HG03103 (cell line): ENCODE measurements around the gene C1orf226.

Experiments used
- ATAC-seq: cut with Tn5 transposase; IDR thresholded peaks from one replicate; pipeline ENCODE4 v1.9.1; 2021; ENCODE audit warnings: low read depth; ENCODE audit not compliant: unreplicated experiment

The C1orf226 gene

DNA sequence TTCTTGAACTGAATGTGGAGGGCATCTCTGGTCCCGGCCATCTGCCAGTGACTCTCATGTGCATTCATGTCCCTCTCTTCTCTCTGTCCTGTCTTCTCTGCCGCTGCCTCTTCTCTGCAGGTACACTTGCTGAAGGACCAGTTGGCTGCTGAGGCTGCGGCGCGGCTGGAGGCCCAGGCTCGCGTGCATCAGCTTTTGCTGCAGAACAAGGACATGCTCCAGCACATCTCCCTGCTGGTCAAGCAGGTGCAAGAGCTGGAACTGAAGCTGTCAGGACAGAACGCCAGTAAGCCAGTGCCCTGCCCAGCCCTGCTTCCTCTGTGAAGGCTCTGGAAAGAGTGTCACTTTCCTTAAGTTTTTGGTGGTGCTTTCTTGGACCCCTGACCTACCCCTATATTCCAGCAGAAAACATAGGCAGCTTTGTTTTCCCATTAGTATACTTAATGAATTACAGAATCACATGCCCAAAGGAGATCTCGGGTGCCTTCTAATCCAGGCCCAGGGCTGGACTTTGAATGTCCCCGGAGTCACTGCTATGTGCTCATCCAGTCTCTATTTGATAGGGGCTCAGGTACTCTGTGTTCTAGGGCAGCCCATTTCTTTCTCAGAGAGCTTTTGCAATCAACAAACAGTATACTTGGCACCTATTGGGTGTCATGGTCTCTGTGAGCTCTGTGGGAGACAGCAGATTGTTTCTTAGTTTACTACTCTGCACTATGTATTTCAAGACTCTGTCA is 16.1 kb upstream of the C1orf226 start:
- ATAC-seq: no peak

DNA sequence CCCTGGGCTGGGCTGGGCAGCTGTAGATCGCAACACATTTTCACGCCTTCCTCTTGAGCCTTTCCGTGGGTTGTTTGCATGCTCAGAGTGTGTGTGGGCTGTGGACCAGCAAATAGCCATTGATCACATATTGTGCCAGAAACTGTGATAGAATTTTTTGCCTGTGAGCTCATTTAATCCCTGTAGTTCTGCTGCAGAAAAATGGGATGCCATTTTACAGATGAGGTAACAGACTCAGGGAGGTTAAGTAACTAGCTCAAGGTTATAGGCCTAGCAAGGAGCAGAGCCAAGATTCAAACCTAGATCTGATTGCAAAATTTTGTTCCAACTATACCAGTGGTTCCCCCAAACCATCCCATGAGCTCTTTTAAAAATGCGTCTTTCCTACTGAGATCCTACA is 15.4 kb upstream of the C1orf226 start:
- no peak for ATAC-seq

DNA sequence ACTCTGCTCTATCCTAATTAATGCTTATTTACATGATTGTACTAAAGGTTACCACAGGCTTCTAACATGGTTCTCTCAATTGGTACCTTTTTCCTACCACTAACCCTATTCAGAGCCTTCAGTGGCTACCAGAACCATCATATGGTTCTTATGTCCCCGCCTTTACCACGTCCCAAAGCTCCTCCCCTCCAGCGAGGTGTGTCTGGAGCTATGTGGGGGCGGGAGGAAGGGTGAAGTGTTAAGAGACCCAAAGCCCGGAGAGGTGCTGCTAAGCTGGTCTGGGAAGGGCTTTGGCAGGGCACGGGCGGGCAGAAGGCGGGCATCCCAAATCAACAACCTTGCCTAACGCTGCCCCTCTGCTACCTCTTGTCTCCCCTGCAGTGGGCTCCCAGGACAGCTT is 14.9 kb upstream of the C1orf226 start:
- no peak for ATAC-seq

DNA sequence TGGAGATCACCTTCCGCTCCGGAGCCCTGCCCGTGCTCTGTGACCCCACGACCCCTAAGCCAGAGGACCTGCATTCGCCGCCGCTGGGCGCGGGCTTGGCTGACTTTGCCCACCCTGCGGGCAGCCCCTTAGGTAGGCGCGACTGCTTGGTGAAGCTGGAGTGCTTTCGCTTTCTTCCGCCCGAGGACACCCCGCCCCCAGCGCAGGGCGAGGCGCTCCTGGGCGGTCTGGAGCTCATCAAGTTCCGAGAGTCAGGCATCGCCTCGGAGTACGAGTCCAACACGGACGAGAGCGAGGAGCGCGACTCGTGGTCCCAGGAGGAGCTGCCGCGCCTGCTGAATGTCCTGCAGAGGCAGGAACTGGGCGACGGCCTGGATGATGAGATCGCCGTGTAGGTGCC is 14.5 kb upstream of the C1orf226 start:
- no peak for ATAC-seq

DNA sequence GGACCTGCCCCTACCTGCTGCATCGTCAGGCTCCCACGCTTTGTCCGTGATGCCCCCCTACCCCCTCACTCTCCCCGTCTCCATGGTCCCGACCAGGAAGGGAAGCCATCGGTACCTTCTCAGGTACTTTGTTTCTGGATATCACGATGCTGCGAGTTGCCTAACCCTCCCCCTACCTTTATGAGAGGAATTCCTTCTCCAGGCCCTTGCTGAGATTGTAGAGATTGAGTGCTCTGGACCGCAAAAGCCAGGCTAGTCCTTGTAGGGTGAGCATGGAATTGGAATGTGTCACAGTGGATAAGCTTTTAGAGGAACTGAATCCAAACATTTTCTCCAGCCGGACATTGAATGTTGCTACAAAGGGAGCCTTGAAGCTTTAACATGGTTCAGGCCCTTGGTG is 13.8 kb upstream of the C1orf226 start:
- no peak for ATAC-seq

DNA sequence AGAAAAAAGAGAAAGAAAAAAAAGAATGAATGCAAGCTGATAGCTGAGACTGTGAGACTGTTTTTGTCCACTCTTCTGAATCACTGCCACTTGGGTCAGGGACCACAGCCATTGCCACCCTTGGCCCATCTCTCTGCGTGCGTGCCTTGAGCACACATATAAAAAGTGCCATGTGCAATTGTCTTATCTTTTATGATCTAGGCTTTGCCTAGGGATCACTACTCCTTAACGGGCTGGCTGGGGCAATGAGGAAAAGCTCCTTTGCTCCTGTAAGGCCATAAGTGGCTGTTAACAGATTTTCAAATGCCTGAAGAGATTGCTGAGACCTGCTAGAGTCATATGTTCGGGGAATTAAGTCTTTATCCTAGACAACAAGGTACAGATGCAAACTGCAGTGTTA is 13.1 kb upstream of the C1orf226 start:
- ATAC-seq: no peak

DNA sequence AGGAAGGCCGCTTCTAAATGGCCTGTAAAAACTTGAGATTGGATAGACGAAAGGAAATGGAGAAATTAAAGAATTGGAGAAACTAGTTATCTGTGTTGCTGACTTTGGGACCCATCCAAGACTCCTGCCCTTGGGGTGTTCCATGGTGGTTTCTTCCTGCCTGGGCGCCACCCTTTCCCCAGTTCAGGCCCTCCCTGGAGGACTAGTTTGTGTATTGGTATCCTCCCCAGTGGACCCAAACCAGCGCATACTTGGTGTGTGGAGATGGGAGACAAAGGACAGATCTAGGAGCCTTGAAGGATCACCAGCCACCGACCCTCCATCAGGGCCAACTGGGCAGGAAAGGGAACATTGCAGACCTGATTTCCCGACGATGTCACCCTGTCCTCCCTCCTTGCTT is 12.0 kb upstream of the C1orf226 start:
- ATAC-seq: no peak

DNA sequence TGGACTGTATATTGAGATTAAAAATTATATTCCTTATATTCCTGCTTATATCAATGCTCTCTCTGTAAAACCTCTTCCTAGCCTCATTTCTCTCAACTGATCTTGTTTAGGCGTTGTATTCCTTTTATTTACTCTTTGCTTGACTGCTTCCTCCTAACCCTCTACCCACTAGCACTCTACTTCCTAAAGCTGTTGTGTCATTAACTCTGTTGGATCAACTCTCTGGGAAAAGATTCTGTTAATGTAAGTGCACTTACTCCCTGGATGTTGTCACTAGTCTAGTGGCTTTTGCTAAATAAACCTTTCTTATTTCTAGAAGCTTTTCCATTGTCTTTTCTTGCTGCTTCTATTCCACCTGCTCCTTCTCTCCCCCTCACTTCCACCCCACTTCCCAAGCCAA is 11.4 kb upstream of the C1orf226 start:
- no peak for ATAC-seq

DNA sequence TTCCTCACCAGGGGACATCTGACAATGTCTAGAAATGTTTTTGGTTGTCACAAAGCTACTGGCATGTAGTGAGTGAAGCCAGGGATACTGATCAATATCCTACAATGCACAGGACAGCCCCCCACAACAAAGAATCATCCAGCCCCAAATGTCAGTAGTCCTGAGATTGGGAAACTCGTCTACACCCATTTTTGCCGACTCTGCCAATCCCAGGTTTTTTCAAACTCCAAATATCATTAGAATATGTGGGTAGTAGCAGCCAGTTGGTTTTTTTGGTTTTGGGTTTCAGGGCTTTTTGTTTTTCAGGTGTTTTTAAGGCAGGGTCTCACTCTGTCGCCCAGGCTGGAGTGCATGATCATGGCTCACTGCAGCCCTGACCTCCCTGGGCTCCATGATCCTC is 10.8 kb upstream of the C1orf226 start:
- no peak for ATAC-seq

DNA sequence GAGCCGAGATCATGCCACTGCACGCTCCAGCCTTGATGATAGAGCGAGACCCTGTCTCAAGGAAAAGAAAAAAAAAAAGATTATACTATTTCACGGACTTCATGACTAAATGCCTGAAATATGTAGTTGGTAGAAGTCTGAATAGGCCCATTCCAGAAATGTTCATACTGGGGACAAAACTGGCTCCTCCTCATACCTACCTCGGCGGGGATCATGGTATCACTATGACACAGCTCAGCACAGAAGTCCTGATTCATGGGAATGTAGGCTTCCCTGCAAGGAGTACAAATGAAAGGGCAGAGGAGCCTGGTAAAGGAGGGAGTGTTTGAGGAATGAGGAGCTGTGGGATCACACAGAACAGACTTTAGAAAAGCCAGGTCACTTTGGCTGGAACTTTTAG is 9.9 kb upstream of the C1orf226 start:
- ATAC-seq: no peak

DNA sequence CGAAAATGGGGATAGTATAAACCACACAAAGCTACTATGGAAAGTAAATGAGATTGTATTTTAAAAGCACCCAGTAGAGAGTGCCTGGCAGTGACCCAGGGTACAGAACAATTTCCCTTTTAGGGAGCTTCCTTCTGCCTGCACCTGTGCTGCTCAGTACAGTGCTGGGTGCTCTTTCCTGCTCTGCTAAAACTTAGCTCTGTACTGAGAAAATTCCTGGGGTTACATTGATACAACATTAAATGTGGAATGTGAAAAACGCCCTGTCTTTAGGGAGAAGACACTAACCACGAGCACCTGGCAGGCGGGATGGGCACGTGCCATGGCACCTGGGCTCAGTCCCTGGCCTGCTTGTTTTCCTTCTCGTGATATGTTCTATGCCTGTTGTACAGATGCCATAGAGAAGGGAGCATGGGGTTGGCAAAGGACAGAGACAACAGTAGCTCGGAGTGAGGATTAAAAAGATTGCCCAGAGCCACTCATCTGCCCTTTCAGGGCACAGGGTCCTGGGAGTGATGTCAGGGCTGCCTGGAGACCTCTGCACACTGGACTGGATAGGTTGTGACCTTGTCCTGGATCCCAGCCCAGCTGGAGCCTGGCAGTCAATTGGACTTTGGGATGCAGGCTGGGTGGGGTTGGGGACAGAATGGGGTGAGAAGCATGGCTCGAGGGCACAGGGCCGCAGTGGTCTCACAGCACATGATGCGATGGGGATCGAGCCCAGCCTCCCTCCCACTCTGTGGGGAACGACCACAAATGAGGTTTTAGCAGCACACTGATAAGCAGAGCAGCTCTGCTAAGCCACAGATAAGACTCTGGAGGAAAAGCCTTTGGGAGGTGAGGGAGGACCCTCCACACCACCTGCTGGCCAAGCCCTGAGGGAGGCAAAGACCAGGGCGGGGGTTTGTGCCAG is 9.1 kb upstream of the C1orf226 start:
- no peak for ATAC-seq

DNA sequence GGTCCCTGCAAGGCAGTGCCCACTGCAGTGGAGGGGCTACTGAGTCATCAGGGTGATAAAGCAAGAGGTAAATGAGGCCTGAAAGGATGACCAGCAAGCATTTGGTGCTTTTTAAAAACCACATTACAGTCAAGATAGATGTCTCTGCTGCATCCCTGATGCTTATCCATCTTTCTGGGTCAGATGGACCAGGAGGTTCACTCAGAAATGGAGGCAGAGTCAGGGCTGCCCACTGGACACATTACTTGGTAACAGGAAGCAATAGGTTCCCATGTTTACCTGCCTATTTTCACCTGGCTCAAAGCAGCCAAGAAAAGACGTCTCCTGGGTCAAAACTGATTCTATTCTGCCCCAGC is 8.5 kb upstream of the C1orf226 start:
- ATAC-seq: no peak

DNA sequence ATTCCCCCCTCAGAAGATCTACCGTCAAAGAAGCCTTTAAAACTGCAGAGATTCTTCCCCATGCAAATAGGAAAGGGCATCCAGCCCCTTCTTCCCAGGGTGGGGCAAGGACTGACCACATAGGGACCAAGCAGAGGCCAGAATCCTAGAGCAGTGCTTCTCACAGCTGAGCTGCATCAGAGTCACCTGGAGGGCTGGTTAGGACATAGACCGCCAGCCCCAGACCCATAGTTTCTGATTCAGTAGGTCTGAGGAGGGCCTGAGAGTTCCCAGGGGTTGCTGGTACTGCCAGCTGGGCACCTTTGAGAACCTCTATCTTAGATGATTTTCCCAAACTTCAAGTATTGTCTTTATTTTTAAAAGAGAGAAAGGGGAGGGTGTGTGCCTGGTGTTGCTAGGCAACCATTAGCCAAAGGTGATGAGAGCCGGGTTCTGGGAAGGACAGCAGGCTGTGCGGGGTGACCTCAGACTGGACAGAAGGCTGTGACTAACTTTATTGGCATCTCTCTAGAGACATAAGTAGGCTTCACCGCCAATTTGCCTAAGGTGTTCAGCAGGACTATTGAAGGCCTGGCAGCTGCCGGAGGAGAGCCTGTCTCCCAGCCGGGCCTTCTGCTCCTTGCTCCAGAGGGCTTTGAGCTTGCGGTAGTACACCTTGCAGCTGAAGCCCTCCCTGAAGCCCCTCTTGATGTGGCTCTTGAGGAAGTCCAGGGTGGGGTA is 7.8 kb upstream of the C1orf226 start:
- no peak for ATAC-seq

DNA sequence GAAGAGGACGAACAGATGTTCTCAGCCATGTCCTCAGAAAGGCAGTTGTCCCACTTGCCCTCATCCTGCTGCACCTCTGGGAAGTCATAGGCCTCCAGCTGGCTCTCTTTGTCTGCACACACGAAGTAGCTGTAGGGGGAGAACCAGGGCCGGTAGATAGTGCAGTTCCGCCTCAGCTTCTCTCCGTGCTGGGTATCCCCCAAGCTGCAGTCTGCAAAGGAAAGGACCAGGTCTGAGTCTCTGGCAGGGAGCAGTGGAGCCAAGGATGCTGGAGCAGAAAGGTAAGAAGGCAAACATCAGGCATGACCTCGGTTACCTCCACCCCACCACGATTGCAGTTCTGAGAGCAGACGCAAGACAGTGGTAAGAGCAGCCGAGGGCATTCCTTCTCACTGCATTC is 7.1 kb upstream of the C1orf226 start:
- no peak for ATAC-seq

DNA sequence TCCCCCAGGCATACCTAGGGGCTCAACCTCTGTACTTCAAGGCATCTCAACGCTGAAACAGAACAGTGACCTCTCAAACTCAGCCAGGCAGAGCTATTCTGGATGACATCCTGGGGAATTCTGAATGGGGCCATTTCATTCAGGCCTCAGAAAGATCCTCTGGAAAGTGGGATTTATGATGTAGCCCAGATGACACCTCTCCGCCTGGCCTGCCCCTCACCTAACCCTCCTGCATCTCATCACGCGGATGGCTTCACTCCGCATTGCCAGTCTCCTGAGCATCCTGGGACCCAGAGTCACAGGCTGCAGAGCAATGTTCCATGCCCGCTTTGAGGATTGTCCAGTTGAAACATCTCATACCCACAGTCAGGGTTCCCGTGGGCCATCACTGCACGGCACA is 6.1 kb upstream of the C1orf226 start:
- ATAC-seq: no peak

DNA sequence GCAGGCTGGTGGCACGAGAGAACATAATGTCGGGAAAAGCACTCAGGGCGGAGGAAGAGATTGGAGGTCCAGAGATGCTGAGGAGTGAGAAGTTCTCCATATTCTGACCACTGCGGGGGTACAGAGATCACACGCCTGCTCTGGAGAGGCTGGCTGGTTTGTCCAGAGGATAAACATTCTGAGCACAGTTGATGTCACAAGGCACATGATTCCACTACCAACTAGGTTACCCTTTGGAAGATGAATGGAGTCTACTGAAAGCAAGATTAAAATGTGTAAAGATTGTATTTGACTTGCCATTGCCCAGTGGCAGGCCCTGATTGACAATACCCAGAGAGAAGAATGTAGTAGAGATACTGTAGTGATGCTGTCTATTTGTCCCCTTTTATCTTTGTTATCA is 4.8 kb upstream of the C1orf226 start, which contains the start of gene SPATA46:
Gene SPATA46, minus strand, starts transcription at position 164 of the 400 bp plus-strand sequence. Its CDS starts 64 bp downstream, at position 100.
- no peak for ATAC-seq

DNA sequence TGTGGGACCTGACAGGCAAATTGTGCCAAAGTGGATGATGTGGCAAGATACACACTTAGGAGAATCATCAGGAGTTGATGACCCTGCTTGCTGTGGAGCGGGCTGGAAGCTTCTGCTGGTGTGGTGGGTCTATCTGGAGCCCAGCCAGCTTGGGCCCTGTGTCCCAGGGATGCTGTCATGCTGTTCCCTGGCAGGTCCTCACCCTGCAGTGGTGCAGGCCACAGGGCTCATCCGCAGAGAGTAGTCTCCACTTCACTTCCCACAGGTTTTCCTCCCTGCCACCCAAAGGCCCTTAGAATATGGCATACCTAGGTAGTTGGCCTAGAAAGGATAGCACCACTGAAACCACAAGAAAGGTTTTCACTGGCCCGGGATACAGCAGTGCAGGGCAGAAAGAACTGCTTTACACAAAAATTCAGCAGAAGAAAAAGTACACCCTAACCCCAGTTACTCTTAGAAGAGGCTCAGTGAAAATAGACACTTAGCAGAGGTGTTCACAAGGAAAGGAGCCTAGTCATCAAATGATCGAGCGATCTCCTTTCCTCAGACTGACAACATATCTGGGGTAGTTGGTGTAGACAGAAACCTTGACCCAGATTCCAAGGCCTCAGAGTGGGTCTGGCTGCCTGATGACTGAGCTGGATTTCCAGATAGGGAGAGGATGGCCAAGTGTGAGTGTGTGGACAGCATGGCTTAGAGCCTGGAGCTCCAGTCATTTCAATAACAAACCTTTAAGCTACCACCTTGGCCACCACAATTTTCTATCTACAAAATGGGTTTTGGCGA is 1.3 kb upstream of the C1orf226 start:
- ATAC-seq: no peak

DNA sequence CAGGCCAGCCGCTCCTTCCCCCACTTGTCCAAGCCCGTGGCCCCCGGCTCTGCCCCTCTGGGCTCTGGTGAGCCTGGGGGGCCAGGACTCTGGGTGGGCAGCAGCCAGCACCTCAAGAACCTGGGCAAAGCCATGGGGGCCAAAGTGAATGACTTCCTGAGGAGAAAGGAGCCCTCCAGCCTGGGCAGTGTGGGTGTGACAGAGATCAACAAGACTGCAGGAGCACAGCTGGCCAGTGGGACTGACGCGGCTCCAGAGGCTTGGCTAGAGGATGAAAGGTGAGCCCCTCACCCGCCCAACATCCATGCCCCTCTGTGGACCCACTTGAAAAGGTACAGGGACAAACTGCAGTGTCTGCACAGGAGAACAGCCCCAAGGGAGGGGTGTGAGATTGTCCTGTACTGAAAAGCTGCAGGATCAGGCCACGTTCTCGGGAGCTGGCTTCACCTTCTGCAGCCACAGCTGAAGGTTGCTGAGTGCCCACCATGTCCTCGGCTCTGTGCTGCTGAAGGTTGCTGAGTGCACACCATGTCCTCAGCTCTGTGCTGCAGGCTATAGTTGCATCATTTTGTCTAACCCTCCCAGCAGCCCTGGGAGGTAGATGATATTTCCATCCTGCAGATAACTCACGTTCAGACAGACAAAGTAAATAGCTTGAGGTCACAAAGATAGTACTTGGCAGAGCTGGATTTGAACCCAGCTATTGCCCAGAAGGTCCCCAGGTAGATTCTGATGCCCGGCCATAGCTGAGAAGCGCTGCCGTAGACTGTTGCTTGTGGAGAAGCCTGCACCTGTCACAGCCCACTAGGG is 618 bp downstream of the C1orf226 start:
- no peak for ATAC-seq

DNA sequence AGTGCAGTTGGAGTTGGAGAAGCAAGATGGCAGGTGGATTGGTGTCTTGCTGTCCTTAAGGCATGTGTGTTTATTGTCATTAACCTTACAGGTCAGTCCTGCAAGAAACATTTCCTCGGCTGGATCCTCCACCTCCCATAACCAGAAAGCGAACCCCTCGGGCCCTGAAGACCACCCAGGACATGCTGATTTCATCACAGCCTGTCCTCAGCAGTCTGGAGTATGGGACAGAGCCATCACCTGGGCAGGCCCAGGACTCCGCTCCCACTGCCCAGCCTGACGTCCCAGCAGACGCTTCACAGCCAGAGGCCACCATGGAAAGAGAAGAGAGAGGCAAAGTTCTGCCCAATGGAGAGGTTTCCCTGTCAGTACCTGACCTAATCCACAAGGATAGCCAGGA is 1.6 kb downstream of the C1orf226 start:
- no peak for ATAC-seq

DNA sequence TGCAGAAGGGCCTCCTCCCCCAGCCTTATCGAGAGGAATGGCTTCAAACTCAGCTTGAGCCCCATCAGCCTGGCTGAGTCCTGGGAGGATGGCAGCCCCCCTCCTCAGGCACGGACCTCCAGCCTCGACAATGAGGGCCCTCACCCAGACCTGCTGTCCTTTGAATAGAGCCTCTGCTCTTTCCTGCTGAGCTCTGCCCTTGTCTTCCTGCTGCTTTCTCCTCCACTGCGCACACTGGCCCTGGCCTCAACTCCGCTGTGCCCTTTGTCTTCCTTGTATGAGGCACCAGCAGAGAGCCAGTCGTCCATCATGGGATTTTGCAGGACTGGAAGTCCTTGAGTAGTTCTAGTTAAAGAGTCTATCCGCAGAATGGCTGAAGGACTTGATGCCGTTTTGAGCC is 2.0 kb downstream of the C1orf226 start:
- no peak for ATAC-seq
